Brain microvascular endothelial cell (primary cell): ENCODE data around the gene ARHGEF16.

Experiments
- DNase-seq: peaks from one replicate; pipeline ENCODE4 v3.0.0-alpha.2; 2020
- H3K27ac ChIP-seq: fragments of 250-450 bp; sonication (Bioruptor Pico); 2 replicates; pipeline ENCODE4 v1.5.1; 2020; ENCODE audit warnings: mild to moderate bottlenecking, moderate library complexity
- H3K27me3 ChIP-seq: fragments of 250-450 bp; sonication (Bioruptor Pico); replicated peaks from 2 replicates; pipeline ENCODE4 v1.5.1; 2020; ENCODE audit warnings: mild to moderate bottlenecking
- H3K36me3 ChIP-seq: fragments of 250-450 bp; sonication (Bioruptor Pico); replicated peaks from 2 replicates; pipeline ENCODE4 v1.5.1; 2020; ENCODE audit warnings: mild to moderate bottlenecking
- H3K4me3 ChIP-seq: 2 replicates; pipeline ENCODE4 v1.5.1; 2011; ENCODE audit warnings: low read depth, mild to moderate bottlenecking, control low read depth, low read length, moderate library complexity
- CTCF ChIP-seq: IDR thresholded peaks from 2 replicates; pipeline ENCODE4 v1.5.1; 2011; ENCODE audit warnings: low read depth, mild to moderate bottlenecking, moderate library complexity, low read length, control low read depth, inconsistent platforms; ENCODE audit errors: missing control alignments
- in situ Hi-C: cut with HindIII; loops from 2 replicates; pipeline ENCODE4 v1.10.0; 2017; ENCODE audit warnings: low sequenced_read_pairs, low pct_ligation_motif_present

Gene ARHGEF16

GRCh38 chr1:3522564-3523265 lies 68.2 kb downstream of the ARHGEF16 start:
- no peak for DNase-seq
- in situ Hi-C loops = no loop called here
- Histone ChIP-seq H3K4me3 (no peak overlapping the region), H3K36me3 (no peaks in the 10 kb centered on the region), H3K27ac (no peak overlapping the region), H3K27me3 (no peaks in the 10 kb centered on the region)
- TF ChIP-seq CTCF = no peak

- Histone ChIP-seq H3K27ac (no peak overlapping the region), H3K27me3 (no peaks in the 10 kb centered on the region), H3K4me3 (no peak overlapping the region), H3K36me3 (no peaks in the 10 kb centered on the region)
- in situ Hi-C loops = no loop called here
- DNase-seq = no peak
- TF ChIP-seq CTCF = no peak
These were observed 69.5 kb downstream of the ARHGEF16 start for GRCh38 chr1:3523980-3524379.

- in situ Hi-C loops = no loop called here
- H3K27me3 ChIP-seq = no peaks in the 10 kb centered on the region
These were observed 70.2 kb downstream of the ARHGEF16 start for GRCh38 chr1:3524556-3525203.

GRCh38 chr1:3525551-3526482 lies 71.4 kb downstream of the ARHGEF16 start:
- H3K27me3 ChIP-seq = no peaks in the 10 kb centered on the region
- no peak overlapping the region for H3K4me3 ChIP-seq
- no peak overlapping the region for H3K27ac ChIP-seq
- DNase-seq = no peak
- in situ Hi-C loops = no loop called here
- TF ChIP-seq CTCF = no peak
- H3K36me3 ChIP-seq = no peaks in the 10 kb centered on the region

More at GRCh38 chr1:3524556-3525203, 70.2 kb downstream of the ARHGEF16 start:
- Histone ChIP-seq H3K27ac (no peak overlapping the region), H3K36me3 (no peaks in the 10 kb centered on the region), H3K4me3 (no peak overlapping the region)
- DNase-seq = no peak
- TF ChIP-seq CTCF = no peak

- Histone ChIP-seq H3K36me3 (no peaks in the 10 kb centered on the region), H3K4me3 (no peak overlapping the region), H3K27ac (no peak overlapping the region), H3K27me3 (no peaks in the 10 kb centered on the region)
- no peak for DNase-seq
- in situ Hi-C loops = no loop called here
- no peak for TF ChIP-seq CTCF
These were observed 73.3 kb downstream of the ARHGEF16 start for GRCh38 chr1:3527774-3528173.
